WTC11 (cell line): ENCODE measurements around the gene FNDC5. TPM values are rescaled to one million over a fixed set of nuclear protein-coding genes. Genes with fewer than 3 reads are reported as not detected.
A peak's percentile ranks its signal among the peaks of the same experiment; 100 is the strongest.

Experiments
- AR ChIP-seq: fragments of 250-450 bp; sonication (Bioruptor Pico); IDR thresholded peaks from 2 replicates; pipeline ENCODE4 v1.9.0; 2021; ENCODE audit warnings: mild to moderate bottlenecking
- ATF1 ChIP-seq: sonication (generic); formaldehyde crosslinking; IDR thresholded peaks from 2 replicates; pipeline ENCODE4 v1.8.1; 2023; ENCODE audit warnings: mild to moderate bottlenecking, moderate library complexity, missing genetic modification reagents
- ATF2 ChIP-seq: sonication (generic); formaldehyde crosslinking; IDR thresholded peaks from 2 replicates; pipeline ENCODE4 v1.8.1; 2022; ENCODE audit warnings: low read depth, missing genetic modification reagents, borderline replicate concordance
- CREM ChIP-seq: sonication (generic); formaldehyde crosslinking; IDR thresholded peaks from 2 replicates; pipeline ENCODE4 v1.8.1; 2022; ENCODE audit warnings: mild to moderate bottlenecking, missing genetic modification reagents, moderate library complexity
- E2F5 ChIP-seq: sonication (generic); formaldehyde crosslinking; IDR thresholded peaks from 2 replicates; pipeline ENCODE4 v1.8.1; 2022; ENCODE audit warnings: mild to moderate bottlenecking, moderate library complexity, missing genetic modification reagents
- ESRRA ChIP-seq: sonication (generic); formaldehyde crosslinking; IDR thresholded peaks from 2 replicates; pipeline ENCODE4 v1.8.1; 2022; ENCODE audit warnings: mild to moderate bottlenecking, missing genetic modification reagents, borderline replicate concordance
- FOXP1 ChIP-seq: sonication (generic); formaldehyde crosslinking; IDR thresholded peaks from 2 replicates; pipeline ENCODE4 v1.8.0; 2022; ENCODE audit warnings: missing genetic modification reagents, mild to moderate bottlenecking, moderate library complexity, borderline replicate concordance
- HMGXB4 ChIP-seq: sonication (generic); formaldehyde crosslinking; IDR thresholded peaks from 2 replicates; pipeline ENCODE4 v1.8.1; 2023; ENCODE audit warnings: mild to moderate bottlenecking, moderate library complexity, missing genetic modification reagents
- JAZF1 ChIP-seq: fragments of 250-450 bp; sonication (Bioruptor Pico); IDR thresholded peaks from 2 replicates; pipeline ENCODE4 v1.9.0; 2021; ENCODE audit warnings: moderate library complexity, mild to moderate bottlenecking, inconsistent platforms
- MLX ChIP-seq: sonication (generic); formaldehyde crosslinking; IDR thresholded peaks from 2 replicates; pipeline ENCODE4 v1.8.1; 2023; ENCODE audit warnings: mild to moderate bottlenecking, missing genetic modification reagents, moderate library complexity
- MYBL2 ChIP-seq: sonication (generic); formaldehyde crosslinking; IDR thresholded peaks from 2 replicates; pipeline ENCODE4 v1.8.1; 2023; ENCODE audit warnings: mild to moderate bottlenecking, moderate library complexity, missing genetic modification reagents
- PRDM15 ChIP-seq: sonication (generic); formaldehyde crosslinking; IDR thresholded peaks from 2 replicates; pipeline ENCODE4 v1.8.0; 2022; ENCODE audit warnings: missing genetic modification reagents
- PREB ChIP-seq: sonication (generic); formaldehyde crosslinking; IDR thresholded peaks from 2 replicates; pipeline ENCODE4 v1.8.1; 2022; ENCODE audit warnings: mild to moderate bottlenecking, missing genetic modification reagents, moderate library complexity, borderline replicate concordance
- RORB ChIP-seq: fragments of 250-450 bp; sonication (Bioruptor Pico); IDR thresholded peaks from 2 replicates; pipeline ENCODE4 v1.9.0; 2021; ENCODE audit warnings: mild to moderate bottlenecking
- ZBTB43 ChIP-seq: sonication (generic); formaldehyde crosslinking; IDR thresholded peaks from 2 replicates; pipeline ENCODE4 v1.8.1; 2023; ENCODE audit warnings: mild to moderate bottlenecking, missing genetic modification reagents
- ZNF425 ChIP-seq: fragments of 250-450 bp; sonication (Bioruptor Pico); conservative IDR thresholded peaks from 2 replicates; pipeline ENCODE4 v1.9.0; 2021; ENCODE audit warnings: mild to moderate bottlenecking
- ZNF512 ChIP-seq: sonication (generic); formaldehyde crosslinking; IDR thresholded peaks from 2 replicates; pipeline ENCODE4 v1.8.1; 2022; ENCODE audit warnings: missing genetic modification reagents, borderline replicate concordance
- total RNA-seq: library from RNA; stranded (reverse); gene quantifications from 3 replicates; pipeline ENCODE4 v1.2.3, GENCODE V29; 2021

FNDC5 gene
- total RNA-seq, 1 experiment from 2014 or later = 1.2 TPM

- TF ChIP-seq PRDM15 (CRISPR knock-in tag) = no peak
- no peak for TF ChIP-seq JAZF1 (CRISPR knock-in tag)
- no peak for TF ChIP-seq RORB (CRISPR knock-in tag)
- TF ChIP-seq ATF1 = no peak
- TF ChIP-seq CREM (CRISPR knock-in tag) = 0 out of 2 replicates have a peak, but pooled peaks have one; percentile 65
- peak; percentile 75 for TF ChIP-seq MYBL2
- no peak for TF ChIP-seq ZNF425
- no peak for TF ChIP-seq ZNF512
- TF ChIP-seq FOXP1 = peak; percentile 69
- TF ChIP-seq MLX (CRISPR knock-in tag) = peak; percentile 56; the same call in 1 of the 2 replicates
- TF ChIP-seq AR (CRISPR knock-in tag) = no peak
- TF ChIP-seq ZBTB43 (CRISPR knock-in tag) = peak; percentile 41; the same call in 1 of the 2 replicates
- peak; percentile 85; the same call in 1 of the 2 replicates for TF ChIP-seq HMGXB4
- TF ChIP-seq PREB = no peak
- TF ChIP-seq E2F5 (CRISPR knock-in tag) = peak; percentile 40; the same call in 1 of the 2 replicates
- no peak for TF ChIP-seq ATF2 (CRISPR knock-in tag)
- TF ChIP-seq ESRRA = peak; percentile 46; the same call in 1 of the 2 replicates
Observed at GRCh38 chr1:32817159-32817814, 53.4 kb downstream of the FNDC5 start, which contains the start of the genes S100PBP and YARS1 (continued).
